WERI-Rb-1 (cell line): ENCODE data around the gene ROCK2.

Experiments used
- DNase-seq: peaks from one replicate; pipeline ENCODE4 v3.0.0-alpha.2; 2020
- H3K27ac ChIP-seq: fragments of 250-450 bp; sonication (Bioruptor Pico); 2 replicates; pipeline ENCODE4 v1.5.1; 2020; ENCODE audit warnings: mild to moderate bottlenecking, moderate library complexity
- H3K27me3 ChIP-seq: fragments of 250-450 bp; sonication (Bioruptor Pico); 2 replicates; pipeline ENCODE4 v1.5.1; 2021; ENCODE audit warnings: mild to moderate bottlenecking, low read depth, moderate library complexity; ENCODE audit not compliant: insufficient read depth, severe bottlenecking
- H3K36me3 ChIP-seq: fragments of 250-450 bp; sonication (Bioruptor Pico); 2 replicates; pipeline ENCODE4 v1.5.1; 2020; ENCODE audit warnings: mild to moderate bottlenecking, moderate library complexity
- H3K4me3 ChIP-seq: 2 replicates; pipeline ENCODE4 v1.5.1; 2011; ENCODE audit warnings: low read depth, mild to moderate bottlenecking, control low read depth, low read length
- H3K9me3 ChIP-seq: fragments of 250-450 bp; sonication (Bioruptor Pico); 2 replicates; pipeline ENCODE4 v1.5.1; 2021; ENCODE audit warnings: mild to moderate bottlenecking, moderate library complexity; ENCODE audit not compliant: severe bottlenecking
- CTCF ChIP-seq: IDR thresholded peaks from 2 replicates; pipeline ENCODE4 v1.5.1; 2011; ENCODE audit warnings: low read depth, mild to moderate bottlenecking, control low read depth, inconsistent platforms, low read length

ROCK2 gene

GRCh38 chr2:11347403-11347959, 3.0 kb upstream of the ROCK2 start:
- peaks cover 5% of the 10 kb centered on the region; the same call in 1 of the 2 replicates for H3K36me3 ChIP-seq
- H3K4me3 ChIP-seq, result no peak overlapping the region
- DNase-seq, result no peak
- H3K9me3 ChIP-seq, result no peaks in the 10 kb centered on the region
- H3K27me3 ChIP-seq, result no peaks in the 10 kb centered on the region
- no peak overlapping the region for H3K27ac ChIP-seq
- TF ChIP-seq CTCF, result no peak

GRCh38 chr2:11346023-11346482, 1.6 kb upstream of the ROCK2 start:
- Histone ChIP-seq H3K4me3 (no peak overlapping the region), H3K27me3 (no peaks in the 10 kb centered on the region), H3K36me3 (peaks cover 5% of the 10 kb centered on the region; the same call in 1 of the 2 replicates), H3K27ac (no peak overlapping the region), H3K9me3 (no peaks in the 10 kb centered on the region)
- DNase-seq, result no peak
- TF ChIP-seq CTCF, result no peak

- H3K27ac ChIP-seq, result peak overlapping the region; percentile 91
- no peaks in the 10 kb centered on the region for H3K27me3 ChIP-seq
- peaks cover 5% of the 10 kb centered on the region; the same call in 1 of the 2 replicates for H3K36me3 ChIP-seq
- TF ChIP-seq CTCF, result no peak
- H3K4me3 ChIP-seq, result peak overlapping the region; percentile 69
- DNase-seq, result peak; percentile 48
- H3K9me3 ChIP-seq, result no peaks in the 10 kb centered on the region
Measured at GRCh38 chr2:11344956-11345677, 681 bp upstream of the ROCK2 start.

- Histone ChIP-seq H3K27ac (peak overlapping the region; percentile 91), H3K36me3 (peaks cover 5% of the 10 kb centered on the region; the same call in 1 of the 2 replicates), H3K9me3 (no peaks in the 10 kb centered on the region), H3K27me3 (no peaks in the 10 kb centered on the region), H3K4me3 (peak overlapping the region; percentile 92)
- 0 out of 2 replicates have a peak, but pooled peaks have one; percentile 1 for TF ChIP-seq CTCF
- peak; percentile 75 for DNase-seq
Measured at GRCh38 chr2:11343650-11344341, 640 bp downstream of the ROCK2 start.

GRCh38 chr2:11343368-11343649, 1.1 kb downstream of the ROCK2 start:
- Histone ChIP-seq H3K36me3 (peaks cover 5% of the 10 kb centered on the region; the same call in 1 of the 2 replicates), H3K9me3 (no peaks in the 10 kb centered on the region), H3K27ac (peak overlapping the region; percentile 91), H3K27me3 (no peaks in the 10 kb centered on the region), H3K4me3 (peak overlapping the region; percentile 92)
- no peak for TF ChIP-seq CTCF
- no peak for DNase-seq
